ENCODE data around the gene DDX60.

- no peak for TF ChIP-seq CTCF (IDR thresholded peaks at IDR 0.05)
- no peak for TF ChIP-seq POLR2A (IDR thresholded peaks at IDR 0.05)
Measured at GRCh38 chr4:168265327-168265726, 53.2 kb downstream of the DDX60 start.
